ENCODE data around the gene CRHR1.
A peak's percentile ranks its signal among the peaks of the same experiment; 100 is the strongest.
"Not testable (repeated sequence)": the region's sequence is repeated elsewhere in the genome, so short reads cannot be mapped to it uniquely, and the experiment has no call there.

The CRHR1 gene

GRCh38 chr17:45847101-45847500 is 63.0 kb downstream of the CRHR1 start:
- no peak for DNase-seq

GRCh38 chr17:45847747-45848146 is 63.6 kb downstream of the CRHR1 start:
- no peak for DNase-seq

- DNase-seq, result peak; percentile 32
Observed at GRCh38 chr17:45848405-45848804, 64.3 kb downstream of the CRHR1 start.

- peak; percentile 36 for DNase-seq
Observed at GRCh38 chr17:45848868-45849535, 64.9 kb downstream of the CRHR1 start.

GRCh38 chr17:45849536-45849990 is 65.4 kb downstream of the CRHR1 start:
- DNase-seq, result no peak

- no peak for DNase-seq
Observed at GRCh38 chr17:45850011-45850410, 65.9 kb downstream of the CRHR1 start.

- DNase-seq, result no peak
Observed at GRCh38 chr17:45850468-45850867, 66.3 kb downstream of the CRHR1 start.

GRCh38 chr17:45851022-45851421 is 66.9 kb downstream of the CRHR1 start:
- DNase-seq, result no peak

- no peak for DNase-seq
Observed at GRCh38 chr17:45851464-45851863, 67.3 kb downstream of the CRHR1 start.

- no peak for DNase-seq
Observed at GRCh38 chr17:45851873-45852272, 67.8 kb downstream of the CRHR1 start.

- peak; percentile 58 for DNase-seq
Observed at GRCh38 chr17:45852535-45853297, 68.6 kb downstream of the CRHR1 start.

GRCh38 chr17:45854209-45854608 is 70.1 kb downstream of the CRHR1 start:
- DNase-seq, result no peak

GRCh38 chr17:45855691-45856336 is 71.7 kb downstream of the CRHR1 start:
- DNase-seq, result no peak

- DNase-seq, result no peak
Observed at GRCh38 chr17:45857977-45858708, 74.0 kb downstream of the CRHR1 start.

- DNase-seq, result no peak
Observed at GRCh38 chr17:45861165-45861564, 77.0 kb downstream of the CRHR1 start.

GRCh38 chr17:45862127-45862526 is 78.0 kb downstream of the CRHR1 start:
- not testable (repeated sequence) for DNase-seq

GRCh38 chr17:45863857-45864654 is 79.9 kb downstream of the CRHR1 start:
- DNase-seq, result no peak

- no peak for DNase-seq
Observed at GRCh38 chr17:45867171-45867570, 83.1 kb downstream of the CRHR1 start.

GRCh38 chr17:45867702-45868101 is 83.6 kb downstream of the CRHR1 start:
- no peak for DNase-seq

GRCh38 chr17:45868276-45868675 is 84.2 kb downstream of the CRHR1 start:
- DNase-seq, result no peak

GRCh38 chr17:45869676-45870341 is 85.7 kb downstream of the CRHR1 start:
- no peak for DNase-seq

All from SHP77 treated with DMSO at 0.1 percent for 48 hours (cell line).